Measurements from ENCODE around the gene AMMECR1L. TPM values are rescaled to one million over a fixed set of nuclear protein-coding genes. Genes with fewer than 3 reads are reported as not detected.
"Not testable (repeated sequence)": the region's sequence is repeated elsewhere in the genome, so short reads cannot be mapped to it uniquely, and the experiment has no call there.

The AMMECR1L gene
- total RNA-seq, 1 donor from 2014 or later: 29.7 TPM

DNA sequence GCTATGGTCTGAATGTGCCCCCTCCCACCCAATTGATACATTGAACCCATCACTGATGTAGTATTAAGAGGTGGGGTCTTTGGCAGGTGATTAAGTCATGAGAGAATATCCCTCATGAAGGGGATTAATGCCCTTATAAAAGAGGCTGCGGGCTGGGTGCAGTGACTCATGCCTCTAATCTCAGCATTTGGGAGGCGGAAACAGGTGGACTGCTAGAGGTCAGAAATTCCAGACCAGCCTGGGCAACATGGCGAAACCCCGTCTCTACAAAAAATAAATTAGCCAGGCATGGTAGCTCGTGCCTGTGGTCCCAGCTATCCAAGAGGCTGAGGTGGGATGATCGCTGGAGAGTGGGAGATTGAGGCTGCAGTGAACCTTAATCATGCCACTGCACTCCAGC lies 42.1 kb downstream of the AMMECR1L start:
- Histone ChIP-seq H3K4me3 (ENCODE audit: low read depth, low read length) (no peak overlapping the region), H3K27me3 (ENCODE audit: control insufficient read depth, insufficient read depth, low read length) (no peaks in the 10 kb centered on the region), H3K36me3 (ENCODE audit: control insufficient read depth, insufficient read depth, low read length) (peaks cover 5% of the 10 kb centered on the region)
- DNase-seq (ENCODE audit: low read depth): no peak
- TF ChIP-seq, protein P1, sequence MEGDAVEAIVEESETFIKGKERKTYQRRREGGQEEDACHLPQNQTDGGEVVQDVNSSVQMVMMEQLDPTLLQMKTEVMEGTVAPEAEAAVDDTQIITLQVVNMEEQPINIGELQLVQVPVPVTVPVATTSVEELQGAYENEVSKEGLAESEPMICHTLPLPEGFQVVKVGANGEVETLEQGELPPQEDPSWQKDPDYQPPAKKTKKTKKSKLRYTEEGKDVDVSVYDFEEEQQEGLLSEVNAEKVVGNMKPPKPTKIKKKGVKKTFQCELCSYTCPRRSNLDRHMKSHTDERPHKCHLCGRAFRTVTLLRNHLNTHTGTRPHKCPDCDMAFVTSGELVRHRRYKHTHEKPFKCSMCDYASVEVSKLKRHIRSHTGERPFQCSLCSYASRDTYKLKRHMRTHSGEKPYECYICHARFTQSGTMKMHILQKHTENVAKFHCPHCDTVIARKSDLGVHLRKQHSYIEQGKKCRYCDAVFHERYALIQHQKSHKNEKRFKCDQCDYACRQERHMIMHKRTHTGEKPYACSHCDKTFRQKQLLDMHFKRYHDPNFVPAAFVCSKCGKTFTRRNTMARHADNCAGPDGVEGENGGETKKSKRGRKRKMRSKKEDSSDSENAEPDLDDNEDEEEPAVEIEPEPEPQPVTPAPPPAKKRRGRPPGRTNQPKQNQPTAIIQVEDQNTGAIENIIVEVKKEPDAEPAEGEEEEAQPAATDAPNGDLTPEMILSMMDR (IDR thresholded peaks at IDR 0.05; ENCODE audit: insufficient read depth, low read length, poor library complexity, severe bottlenecking): no peak

DNA sequence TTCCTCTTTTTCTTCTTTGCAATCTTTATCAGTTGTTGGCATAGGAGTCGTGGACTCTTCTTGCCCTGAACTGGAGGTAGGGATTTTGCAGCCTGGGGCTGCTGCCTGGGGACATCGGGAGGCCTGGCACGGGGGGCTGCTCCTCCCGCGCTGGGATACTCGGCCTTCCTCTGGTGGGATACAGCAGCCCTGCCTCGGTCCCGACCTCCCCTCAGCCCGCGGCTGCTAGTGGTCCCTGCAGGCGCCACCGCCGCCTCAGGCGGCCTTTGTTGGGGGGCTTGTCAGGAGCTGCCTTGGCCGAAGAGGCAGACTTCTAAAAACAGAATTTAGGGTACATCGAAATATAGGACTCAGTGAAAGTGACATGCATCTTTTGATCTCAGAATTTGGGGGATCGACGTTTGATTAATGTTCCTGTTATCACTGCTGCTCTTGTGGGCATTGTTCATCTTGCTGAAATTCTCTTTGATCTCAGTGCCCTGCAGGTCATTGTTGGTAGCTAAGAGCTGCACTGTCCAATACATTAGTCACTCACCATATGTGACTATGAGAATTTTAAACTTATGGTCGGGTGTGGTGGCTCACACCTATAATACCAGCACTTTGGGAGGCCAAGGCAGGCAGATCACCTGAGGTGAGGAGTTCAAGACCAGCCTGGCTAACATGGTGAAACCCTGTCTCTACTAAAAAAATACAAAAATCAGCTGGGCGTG lies 44.1 kb downstream of the AMMECR1L start:
- Histone ChIP-seq H3K27me3 (ENCODE audit: control insufficient read depth, insufficient read depth, low read length) (no peaks in the 10 kb centered on the region), H3K4me3 (ENCODE audit: low read depth, low read length) (no peak overlapping the region), H3K36me3 (ENCODE audit: control insufficient read depth, insufficient read depth, low read length) (peaks cover 1% of the 10 kb centered on the region)
- DNase-seq (ENCODE audit: low read depth): no peak
- TF ChIP-seq, protein P1 (IDR thresholded peaks at IDR 0.05; ENCODE audit: insufficient read depth, low read length, poor library complexity, severe bottlenecking): no peak

DNA sequence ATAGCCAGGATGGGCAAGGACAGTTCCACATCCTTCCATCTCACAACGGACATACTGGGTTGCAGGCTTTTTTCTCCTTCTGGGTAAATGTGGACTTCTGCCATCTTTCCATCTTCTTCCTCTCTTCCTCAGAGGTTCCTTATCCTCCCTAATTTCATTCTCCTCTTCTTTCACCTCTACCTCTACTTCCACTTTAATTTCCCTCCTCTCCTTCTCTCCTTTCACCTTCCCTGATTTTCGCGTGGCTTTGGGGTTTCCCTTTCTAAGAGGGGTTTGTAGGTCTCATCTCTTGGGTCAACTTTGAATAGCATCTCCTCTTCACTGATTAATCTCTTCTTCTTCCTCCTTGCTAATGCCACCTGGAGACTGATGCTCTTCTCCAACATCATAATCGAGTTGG lies 44.9 kb downstream of the AMMECR1L start:
- TF ChIP-seq, protein P1 (IDR thresholded peaks at IDR 0.05; ENCODE audit: insufficient read depth, low read length, poor library complexity, severe bottlenecking): no peak
- H3K4me3 ChIP-seq (ENCODE audit: low read depth, low read length): no peak overlapping the region
- H3K27me3 ChIP-seq (ENCODE audit: control insufficient read depth, insufficient read depth, low read length): no peaks in the 10 kb centered on the region
- DNase-seq (ENCODE audit: low read depth): no peak
- peaks cover 1% of the 10 kb centered on the region for H3K36me3 ChIP-seq (ENCODE audit: control insufficient read depth, insufficient read depth, low read length)

DNA sequence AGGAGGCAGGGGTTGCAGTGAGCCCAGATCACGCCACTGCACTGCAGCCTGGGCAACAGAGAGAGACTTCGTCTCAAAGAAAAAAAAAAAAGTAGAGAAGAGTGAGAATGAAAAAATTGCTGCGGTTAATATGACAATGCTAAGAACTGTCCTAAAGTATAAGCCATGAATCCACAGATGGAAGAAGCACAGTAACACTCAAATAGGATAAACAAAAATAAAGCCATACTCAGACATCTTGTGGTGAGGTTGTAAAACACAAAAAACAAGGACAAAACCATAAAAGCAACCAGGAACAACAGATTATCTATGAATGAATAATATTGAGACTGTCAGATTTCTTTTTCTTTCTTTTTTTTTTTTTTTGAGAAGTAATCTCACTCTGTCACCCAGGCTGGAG lies 50.8 kb downstream of the AMMECR1L start:
- no peaks in the 10 kb centered on the region for H3K36me3 ChIP-seq (ENCODE audit: control insufficient read depth, insufficient read depth, low read length)
- H3K4me3 ChIP-seq (ENCODE audit: low read depth, low read length): no peak overlapping the region
- TF ChIP-seq, protein P1 (IDR thresholded peaks at IDR 0.05; ENCODE audit: insufficient read depth, low read length, poor library complexity, severe bottlenecking): no peak
- no peaks in the 10 kb centered on the region for H3K27me3 ChIP-seq (ENCODE audit: control insufficient read depth, insufficient read depth, low read length)
- DNase-seq (ENCODE audit: low read depth): no peak

DNA sequence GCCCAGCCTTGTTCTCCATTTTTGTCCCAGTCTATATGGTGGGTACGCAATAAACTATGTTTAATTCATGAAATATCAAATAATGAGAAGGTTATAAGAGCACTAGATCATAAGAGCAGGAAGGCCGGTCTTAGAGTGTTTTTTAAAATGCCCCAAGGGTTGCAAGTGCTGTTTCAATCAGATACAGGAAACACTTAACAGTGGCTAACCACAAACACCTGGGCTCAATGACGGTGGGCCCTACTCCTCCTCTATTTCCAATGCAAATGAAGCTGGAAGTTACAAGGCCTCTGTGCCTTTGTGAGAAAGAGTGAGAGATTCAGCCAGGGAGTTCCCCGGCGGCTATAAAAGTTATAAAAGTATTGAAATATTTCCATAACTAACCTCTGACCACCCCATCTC lies 55.9 kb downstream of the AMMECR1L start:
- no peak for DNase-seq (ENCODE audit: low read depth)
- Histone ChIP-seq H3K4me3 (ENCODE audit: low read depth, low read length) (no peak overlapping the region), H3K36me3 (ENCODE audit: control insufficient read depth, insufficient read depth, low read length) (no peaks in the 10 kb centered on the region), H3K27me3 (ENCODE audit: control insufficient read depth, insufficient read depth, low read length) (no peaks in the 10 kb centered on the region)
- TF ChIP-seq, protein P1 (IDR thresholded peaks at IDR 0.05; ENCODE audit: insufficient read depth, low read length, poor library complexity, severe bottlenecking): no peak

DNA sequence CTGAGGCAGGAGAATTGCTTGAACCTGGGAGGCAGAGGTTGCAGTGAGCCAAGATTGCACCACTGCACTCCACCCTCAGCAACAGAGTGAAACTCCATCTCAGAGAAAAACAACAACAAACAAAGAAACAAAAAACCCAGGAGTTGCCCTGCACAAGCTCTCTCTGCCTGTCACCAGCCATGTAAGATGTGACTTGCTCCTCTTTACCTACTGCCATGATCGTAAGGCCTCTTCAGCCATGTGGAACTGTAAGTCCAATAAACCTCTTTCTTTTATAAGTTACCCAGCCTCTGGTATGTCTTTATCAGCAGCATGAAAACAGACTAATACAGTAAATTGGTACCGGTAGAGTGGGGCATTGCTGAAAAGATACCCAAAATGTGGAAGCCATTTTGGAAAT lies 59.0 kb downstream of the AMMECR1L start:
- not testable (repeated sequence) for H3K36me3 ChIP-seq (ENCODE audit: control insufficient read depth, insufficient read depth, low read length); DNase-seq (ENCODE audit: low read depth); H3K4me3 ChIP-seq (ENCODE audit: low read depth, low read length); H3K27me3 ChIP-seq (ENCODE audit: control insufficient read depth, insufficient read depth, low read length)
